GM21786 (cell line): ENCODE data around the gene ASTN1.

Experiments used
- ATAC-seq: cut with Tn5 transposase; IDR thresholded peaks from one replicate; pipeline ENCODE4 v1.9.1; 2021; ENCODE audit not compliant: unreplicated experiment

Gene ASTN1

DNA sequence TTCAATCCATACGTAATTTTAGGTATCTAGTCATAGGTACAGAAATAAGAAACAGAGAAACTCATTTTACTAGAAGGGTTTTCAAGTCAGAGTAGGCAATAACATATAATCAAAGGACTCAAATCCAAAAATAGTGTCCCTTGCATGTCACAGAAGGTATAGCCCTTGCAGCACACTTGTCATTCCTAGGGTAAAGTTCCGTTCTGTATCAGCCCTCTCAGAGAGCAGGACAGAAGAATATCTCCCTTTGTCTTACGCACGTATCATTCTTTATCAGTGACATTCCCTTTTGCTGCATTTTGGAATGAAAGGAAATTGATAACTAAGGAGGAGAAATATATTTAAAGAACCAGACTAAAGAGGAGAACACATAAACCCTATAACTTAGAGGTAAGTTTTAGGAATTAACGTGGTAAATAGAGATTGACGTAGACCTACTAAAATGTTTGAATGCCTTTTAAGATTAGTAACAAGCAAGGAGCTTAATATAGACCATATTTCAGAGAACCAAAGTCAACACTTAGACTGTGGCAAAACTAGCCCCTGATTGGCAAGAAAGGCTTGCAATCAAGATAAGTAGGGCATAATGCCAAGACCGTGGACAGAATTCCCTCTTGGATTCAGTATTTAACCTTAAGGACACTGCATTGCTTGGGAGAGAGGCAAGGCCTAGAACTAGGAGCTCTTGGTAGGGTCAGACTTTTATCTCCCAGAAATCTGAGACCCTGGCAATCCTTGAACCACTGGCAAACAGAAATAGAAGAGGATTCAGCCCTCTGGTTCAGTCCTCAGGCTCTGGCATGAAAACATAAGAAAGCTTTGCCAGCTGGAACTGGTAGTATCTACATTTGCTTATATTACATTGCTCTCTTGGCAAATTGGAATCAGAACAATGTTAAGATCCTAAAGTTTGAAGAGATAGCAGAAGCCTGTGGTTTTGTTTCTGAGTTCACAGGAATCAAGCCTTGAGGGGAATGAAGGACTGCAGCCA, 232.1 kb downstream of the ASTN1 start:
- no peak for ATAC-seq

DNA sequence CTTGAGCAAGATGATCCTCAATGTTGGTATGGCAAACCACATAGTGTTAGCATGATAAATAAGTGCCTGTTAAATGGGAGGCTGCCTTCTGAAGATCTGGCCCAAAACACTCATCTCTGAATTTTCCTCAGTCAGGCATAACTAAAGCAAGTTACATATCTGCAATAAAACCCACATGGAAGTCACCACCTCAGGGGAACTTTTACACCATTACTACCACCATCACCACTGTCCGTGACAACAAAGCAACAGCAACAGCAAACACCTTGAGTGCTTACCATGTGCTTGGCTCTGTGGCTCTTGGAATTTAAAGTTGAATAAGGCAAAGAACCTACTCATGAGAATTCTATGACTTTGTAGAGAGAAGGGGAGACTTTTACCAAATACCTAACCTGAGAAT, 233.0 kb downstream of the ASTN1 start:
- ATAC-seq, result no peak

DNA sequence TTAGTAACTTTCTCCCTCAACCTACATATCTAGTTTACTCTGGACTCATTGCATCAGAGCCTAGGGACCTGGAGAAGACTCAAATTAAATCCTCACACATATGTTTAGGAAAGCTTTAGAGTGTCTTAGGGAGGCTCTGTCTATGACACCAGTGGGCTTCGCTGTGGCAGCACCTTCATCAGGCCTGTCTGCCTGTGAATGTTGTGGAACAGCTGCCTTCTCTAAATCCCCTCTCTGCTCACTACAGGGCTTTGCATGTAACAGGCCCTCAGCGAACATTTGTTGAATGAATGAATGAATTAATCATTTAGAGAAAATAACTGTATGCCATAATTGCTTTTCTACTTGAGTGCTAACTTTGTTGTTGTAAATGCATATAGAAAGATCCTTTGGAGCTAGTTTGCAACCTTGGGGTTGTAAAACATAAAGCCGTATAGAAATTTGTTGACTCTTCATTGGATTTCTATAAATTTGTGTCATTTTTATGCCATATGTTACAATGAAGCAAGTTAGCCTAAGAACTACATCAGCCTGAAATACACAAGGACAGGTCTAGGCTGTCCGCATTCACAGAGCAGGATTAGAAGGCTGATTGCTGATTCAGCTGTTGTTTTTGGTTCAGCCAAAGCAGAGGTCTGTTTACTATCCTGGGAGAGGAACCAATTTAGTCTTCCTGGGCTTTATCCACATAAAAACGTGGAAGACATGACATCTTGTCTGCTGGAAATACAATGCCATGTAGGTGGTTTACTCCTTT, 238.0 kb downstream of the ASTN1 start:
- no peak for ATAC-seq

DNA sequence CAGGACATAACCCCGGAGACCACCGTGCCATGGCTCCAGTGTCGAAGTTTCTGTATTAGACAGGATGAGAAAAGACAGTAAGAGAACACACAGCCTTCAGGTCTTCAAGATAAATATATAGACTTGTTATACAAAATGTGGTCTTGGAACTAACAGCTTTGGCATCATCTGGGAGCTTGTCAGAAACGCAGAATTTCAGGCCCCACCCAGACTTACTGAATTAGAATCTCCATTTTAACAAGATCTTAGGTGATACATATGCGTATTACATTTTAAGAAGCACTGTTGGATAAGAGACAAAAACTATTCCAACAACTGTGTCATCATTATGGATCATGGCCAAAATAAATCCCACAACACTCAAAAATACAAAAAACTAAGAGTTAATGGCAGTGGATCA, 239.3 kb downstream of the ASTN1 start:
- ATAC-seq, result no peak

DNA sequence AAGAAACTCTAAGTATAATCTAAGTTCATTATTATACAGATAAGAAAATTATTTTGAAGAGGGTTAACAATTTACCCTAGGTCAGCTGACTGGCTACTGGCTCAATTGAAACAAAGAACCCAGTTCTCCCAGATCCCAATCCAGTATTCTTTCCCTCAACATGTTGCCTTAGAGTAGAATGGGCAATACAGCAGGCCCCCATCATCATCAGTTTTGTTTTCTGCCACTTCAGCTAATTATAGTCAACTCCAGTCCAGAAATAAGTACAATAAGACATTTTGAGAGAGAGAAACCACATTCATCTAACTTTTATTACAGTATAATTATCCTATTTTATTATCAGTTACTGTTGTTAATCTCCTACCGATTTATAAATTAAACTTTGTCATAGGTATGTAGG, 241.2 kb downstream of the ASTN1 start:
- ATAC-seq, result no peak

DNA sequence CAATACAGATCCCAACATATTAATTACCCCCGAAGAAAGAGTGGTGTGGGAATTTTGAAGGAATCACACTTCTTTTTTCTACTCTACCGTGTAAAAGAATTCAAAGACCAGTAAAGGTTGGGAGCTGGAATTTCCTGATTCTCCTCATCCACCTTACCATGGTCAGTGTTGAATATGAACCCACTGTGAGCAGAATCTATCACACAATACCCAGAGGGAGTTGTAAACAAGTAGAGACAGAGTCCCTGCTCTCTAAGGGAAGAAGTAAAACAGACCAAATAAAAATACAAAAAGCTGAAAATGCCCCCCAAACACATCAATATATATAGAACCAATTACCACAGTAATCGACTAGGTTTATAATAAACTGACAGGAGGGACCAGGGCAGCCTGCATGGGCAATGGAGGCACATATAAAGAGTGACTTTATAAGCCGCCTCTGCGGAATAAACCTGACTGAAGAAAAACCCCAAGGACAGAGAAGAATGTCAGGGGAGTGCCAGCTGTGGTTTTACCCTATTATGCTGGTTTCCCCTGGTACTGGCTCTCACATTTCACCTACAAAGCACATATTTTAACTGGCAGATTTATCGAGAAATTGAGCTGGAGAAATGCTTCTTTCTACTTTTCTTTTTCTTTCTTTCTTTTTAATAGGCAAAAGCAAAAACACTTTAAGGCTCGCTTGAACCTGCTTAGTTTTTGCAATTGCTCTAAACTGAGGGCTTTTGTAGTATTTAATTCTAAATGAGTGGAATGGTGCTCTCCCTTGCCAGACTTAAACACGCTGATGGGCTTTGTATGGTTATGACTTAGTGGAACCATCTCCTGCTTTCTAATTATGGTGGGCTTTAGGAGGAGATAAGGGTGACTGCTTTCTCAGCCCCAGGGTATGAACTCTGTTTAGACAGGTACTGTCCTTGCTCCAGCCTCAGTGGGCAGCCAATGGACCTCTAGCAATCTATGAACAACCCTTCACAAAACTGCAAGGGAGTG, 244.8 kb downstream of the ASTN1 start:
- no peak for ATAC-seq

DNA sequence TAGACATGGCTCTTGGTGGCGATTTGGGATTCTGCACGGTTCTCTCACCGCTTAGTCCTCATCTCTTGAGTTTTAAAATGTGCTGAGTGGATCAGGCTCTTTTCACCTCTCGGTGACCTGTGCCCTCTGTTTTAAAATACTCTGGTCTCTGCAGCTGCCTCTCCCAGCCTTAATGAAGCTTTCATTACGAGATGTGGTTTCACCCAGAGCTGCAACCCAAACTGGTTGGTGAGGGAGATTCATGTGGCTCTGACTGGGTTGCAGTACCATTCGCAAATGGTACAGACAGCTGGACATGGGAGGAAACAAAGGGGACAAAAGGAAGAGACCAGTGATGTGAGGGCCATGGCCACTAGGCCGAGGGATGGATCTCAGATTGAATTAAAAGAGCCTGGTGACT, 258.9 kb downstream of the ASTN1 start:
- ATAC-seq, result no peak

DNA sequence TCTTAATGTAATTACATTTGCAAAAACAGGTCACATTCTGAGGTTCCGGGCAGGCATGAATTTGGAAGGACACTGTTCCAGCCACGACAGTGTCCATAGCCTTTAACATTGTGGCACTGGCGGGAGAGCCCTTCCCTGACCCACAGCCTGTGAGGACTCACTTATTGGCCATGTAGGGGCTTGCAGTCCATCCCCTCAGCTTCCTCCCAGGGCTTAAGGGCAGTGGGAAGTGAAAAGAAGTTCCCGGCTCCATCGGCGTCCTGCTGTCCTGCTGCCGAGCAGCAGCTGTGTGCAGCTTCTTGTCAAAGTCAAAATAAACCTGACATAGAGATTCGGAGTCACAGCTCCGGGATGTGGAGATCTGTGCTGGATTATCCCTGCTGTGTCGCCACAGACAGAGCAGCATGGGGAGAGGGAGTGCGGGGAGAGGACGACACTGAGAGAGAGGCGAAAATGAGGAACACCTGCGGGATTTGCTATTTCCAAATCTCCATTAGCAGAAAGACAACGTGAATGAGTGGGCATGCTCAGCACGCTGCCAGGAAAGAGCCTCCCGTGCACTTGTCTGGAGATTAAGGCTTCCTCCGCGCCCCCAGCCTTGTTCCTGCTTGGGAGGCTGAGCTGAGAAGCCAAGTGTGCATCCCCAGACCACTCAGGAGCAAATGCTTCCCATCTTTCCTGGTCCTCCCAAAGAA, 260.3 kb downstream of the ASTN1 start:
- ATAC-seq, result no peak

DNA sequence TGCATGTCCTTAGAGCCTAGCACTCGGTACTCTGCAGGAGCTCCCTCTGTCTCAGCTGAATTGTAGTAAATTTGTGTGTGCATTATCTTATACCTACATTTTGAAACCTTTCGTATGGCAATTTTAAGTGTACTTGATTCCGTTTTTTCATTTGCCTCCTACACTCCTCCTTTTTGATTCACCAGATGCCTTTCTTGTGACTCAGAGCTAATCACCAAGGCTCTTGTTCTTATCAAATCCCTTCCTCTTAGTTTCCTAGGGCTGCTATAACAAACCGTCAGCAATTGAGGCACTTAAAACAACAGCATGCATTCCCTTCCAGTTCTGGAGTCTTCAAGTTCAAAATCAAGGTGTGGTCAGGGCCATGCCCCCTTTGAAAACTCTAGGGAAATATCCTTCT, 261.0 kb downstream of the ASTN1 start:
- no peak for ATAC-seq

DNA sequence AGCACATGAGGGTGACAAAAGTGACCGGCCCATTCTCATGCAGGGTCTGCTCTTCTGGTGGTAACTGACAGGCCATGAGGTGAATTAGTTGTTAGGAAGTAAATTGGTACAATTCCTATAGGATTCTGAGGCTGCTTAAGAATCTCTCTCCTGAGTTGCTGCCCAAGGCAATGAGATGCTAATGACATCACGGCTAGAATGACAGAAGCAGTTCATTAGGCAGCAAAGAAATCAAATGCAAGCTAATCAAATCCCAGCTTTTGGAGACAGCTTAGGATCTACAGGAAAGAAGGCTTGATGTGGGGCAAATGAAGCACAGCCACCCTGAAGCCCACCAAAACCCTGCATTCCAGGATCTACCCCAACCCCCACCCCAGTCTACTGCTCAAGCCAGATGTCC, 265.2 kb downstream of the ASTN1 start:
- ATAC-seq, result no peak

DNA sequence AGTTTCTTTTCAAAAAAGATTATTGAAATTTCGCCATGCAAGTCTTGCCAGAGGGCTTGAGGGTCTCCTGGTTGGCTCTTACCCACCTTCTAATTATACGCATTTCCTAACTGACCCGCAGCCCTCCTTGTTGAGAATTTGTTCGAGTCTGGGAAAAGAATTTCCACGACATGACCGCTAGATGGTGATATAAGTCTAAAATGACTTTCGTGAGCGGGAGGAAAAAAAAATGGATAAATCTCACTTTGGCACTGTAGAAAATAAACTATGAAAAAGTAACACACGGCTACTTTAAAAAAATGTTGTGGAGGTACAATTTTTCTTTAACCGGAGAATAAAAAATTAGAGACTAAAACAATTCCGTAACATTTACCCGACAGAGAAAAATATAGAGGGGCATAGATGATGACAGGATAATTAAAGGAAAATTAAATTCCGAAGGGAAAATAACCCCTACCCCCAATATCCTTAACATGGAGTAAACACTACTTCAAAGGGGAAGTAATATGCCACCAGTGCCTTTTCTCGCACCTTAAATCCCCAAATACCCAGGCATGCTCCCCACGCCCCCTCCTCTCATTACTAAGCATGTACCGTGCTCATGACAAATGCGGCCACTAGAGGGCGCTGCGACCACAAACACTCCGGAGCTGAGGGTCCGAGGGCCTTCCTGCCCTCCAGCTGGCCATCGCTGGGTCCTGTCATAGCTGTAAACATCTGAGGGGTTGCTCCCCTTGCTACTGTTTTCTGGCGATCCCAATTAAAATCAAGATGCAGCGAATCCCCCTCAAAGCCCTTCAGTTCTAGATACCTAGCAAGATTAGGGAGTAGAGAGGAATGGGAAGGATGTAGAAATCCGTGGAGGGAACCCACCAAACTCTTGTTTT, 266.9 kb downstream of the ASTN1 start:
- peak; percentile 64 for ATAC-seq

DNA sequence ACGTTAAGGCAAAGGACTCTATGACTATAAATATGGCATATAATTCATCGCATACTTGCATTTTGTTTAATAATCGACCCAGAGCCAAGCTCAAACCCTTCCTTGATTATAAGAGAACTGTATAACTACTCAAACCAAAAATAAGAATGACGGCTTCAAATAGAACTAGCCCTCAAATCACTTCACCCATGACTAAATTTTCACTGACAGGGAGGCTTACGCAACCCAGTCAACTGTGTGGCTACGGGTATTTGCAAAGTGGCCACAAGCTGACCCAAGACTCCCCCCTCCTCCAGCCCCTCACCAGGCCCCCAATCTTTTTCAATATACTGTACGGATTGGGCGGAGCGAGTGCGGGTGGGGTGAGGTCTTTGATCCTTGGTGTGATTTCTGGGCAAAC, 268.3 kb downstream of the ASTN1 start:
- no peak for ATAC-seq

DNA sequence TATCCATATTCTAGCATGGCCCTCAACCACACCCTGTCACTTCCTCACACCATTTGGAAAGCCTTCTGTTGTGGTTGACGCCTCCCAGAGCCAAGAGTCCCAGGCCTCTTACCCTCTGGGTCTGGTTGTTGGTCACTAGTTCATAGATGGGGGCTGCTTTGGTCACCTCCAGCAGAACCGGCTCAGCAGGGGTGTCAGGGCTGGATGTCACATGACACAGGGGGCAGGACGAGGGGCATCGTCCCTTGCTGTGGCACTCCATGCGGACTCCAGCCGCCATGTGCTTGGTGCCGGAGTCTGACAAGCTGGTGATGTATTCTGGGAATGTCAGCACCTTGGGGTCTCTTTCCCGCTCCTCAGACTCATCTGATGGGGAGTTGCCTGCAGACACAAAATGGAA, 270.1 kb downstream of the ASTN1 start:
- no peak for ATAC-seq

DNA sequence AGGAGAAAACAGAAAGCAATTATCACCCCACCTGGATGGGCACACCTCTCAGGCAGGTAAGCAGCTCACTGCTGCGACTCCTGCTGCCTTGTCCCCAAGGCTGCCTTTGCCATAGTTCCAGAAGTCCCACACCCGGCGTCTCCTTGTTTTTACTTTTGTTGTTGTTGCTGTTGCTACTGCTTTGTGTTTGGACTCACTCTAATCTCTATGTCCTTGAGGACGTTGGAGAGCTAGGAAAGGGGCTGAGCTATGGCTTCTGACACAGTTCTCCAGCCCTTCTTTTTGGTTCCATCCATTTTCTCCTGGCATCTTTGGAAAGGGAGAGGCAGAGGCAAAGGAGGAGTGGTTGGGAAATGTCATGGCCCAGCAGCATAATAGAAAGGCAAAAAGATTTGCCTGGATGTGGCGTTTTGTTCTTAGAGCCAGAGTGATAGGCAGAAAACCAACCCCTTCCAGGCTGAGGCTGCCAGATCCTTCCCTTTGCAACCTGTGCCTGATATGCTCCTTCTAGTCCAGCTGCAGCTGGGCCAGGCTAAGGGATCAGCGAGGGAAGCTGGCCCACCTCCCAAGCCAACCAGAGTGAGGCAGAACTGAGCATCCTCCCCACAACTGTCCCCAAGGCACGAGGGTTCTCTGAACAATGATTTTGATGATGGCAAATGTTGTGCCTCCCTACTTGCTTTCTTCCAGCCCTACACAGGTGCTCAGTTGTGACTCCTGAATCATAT, 270.7 kb downstream of the ASTN1 start:
- ATAC-seq, result no peak

DNA sequence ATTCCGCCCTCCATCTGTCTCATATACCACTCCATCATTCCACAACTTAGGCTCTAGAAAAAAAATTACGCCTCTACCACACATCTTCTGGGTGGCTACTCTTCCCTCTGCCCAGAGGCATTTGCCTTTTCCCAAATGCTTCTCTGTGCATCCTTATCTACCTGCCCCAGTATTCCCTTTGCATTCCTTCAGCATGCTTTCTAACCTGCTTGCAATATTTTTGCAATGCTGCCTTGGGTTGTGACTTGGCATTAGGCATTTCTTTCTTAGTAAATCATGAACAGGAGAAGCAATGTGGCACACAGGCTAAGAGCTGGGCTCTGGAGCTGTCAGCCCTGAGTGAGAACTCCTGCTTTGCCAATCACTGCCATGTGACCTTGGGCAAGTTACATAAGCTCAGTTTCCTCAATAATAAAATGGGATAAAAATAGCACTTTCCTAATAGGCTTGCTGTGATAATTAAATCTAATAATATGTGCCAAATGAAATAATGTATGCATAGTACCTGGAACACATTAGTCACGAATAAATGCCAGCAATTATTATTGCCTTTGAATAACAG, 276.0 kb downstream of the ASTN1 start:
- no peak for ATAC-seq

DNA sequence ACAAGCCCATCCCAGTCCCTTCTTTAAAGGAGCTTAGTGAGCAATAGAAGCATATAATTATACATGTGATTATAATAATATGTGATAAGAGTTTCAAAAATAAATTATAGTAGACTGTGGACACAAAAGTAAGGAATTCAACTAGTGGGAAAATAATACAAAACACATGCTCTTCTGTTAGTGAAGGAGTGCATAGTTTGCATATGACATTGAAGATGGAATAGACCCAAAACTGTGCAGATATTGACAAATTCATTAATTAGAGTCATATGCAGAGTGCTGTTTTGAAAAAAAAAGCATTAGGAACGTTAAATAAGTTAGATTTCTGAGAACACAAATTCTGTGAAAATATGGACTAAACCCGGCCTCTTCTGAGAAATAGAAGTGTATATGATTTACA, 278.8 kb downstream of the ASTN1 start:
- ATAC-seq, result no peak

DNA sequence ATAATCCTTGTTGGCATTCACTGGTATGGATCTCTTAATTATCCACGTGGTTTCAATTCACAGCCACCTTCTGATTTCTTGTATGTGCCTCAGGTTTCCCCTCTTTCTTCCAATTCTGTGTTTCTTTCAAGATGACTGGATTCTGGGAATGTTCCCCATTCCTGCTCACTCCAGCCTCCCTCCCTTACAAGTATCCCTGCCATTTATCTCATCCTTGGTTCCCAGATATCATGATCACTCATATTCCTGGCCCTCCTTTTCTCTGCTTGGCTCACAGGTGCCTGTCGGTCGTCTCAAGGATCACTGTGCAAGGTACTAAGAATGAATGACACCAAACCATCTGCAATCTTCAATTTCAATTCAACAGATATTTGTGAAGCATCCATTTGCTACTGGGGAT, 279.2 kb downstream of the ASTN1 start:
- ATAC-seq, result no peak

DNA sequence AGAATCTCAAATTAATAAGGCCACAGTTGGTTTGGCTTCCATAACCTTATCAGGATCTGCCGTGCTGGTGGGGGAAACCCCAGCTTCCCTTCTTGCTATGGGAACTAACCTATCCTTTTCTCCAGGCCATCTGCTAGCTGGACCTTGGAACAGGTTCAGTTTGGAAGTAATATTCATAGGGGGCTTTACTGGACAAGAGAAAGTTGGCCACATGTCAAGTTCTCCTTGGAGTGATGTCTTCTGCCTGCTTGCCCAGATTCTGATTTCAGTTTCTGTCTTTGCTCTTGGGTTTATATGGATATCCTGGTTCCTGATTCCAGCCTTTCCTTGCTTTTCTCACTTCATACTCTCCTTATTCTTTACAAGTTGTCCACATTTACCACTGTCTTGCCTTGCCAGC, 279.6 kb downstream of the ASTN1 start:
- ATAC-seq, result no peak
